Activated CD8-positive, alpha-beta T cell treated with anti-CD3 and anti-CD28 coated beads for 36 hours (primary cell): ENCODE measurements around the gene CELF2. TPM values are rescaled to one million over a fixed set of nuclear protein-coding genes. Genes with fewer than 3 reads are reported as not detected.

Experiments used
- ATAC-seq: fragments of 200-7000 bp; cut with Tn5 transposase; one replicate; pipeline ENCODE4 v1.10.0; 2021; ENCODE audit warnings: mild to moderate bottlenecking, moderate library complexity
- CTCF ChIA-PET: fragments of 350-600 bp; sonication (Branson Sonifier 250); formaldehyde crosslinking; loops from one replicate; lab custom pipeline; 2021; ENCODE audit warnings: antibody characterized with exemption; lab: Charles Lee
- POLR2A ChIA-PET: fragments of 350-600 bp; sonication (Branson Sonifier 250); formaldehyde crosslinking; loops from one replicate; lab custom pipeline; 2021; ENCODE audit warnings: antibody characterized with exemption; lab: Charles Lee
- DNase-seq: peaks from one replicate; pipeline ENCODE4 v3.0.0-alpha.2; 2020
- H3K27ac Mint-ChIP-seq: one replicate; pipeline ENCODE4 v1.8.0; 2021; ENCODE audit warnings: mild to moderate bottlenecking, mixed read lengths
- H3K27me3 Mint-ChIP-seq: one replicate; pipeline ENCODE4 v1.8.0; 2021; ENCODE audit warnings: mixed read lengths
- H3K36me3 Mint-ChIP-seq: one replicate; pipeline ENCODE4 v1.8.0; 2021; ENCODE audit warnings: low read depth, mixed read lengths
- H3K4me1 Mint-ChIP-seq: one replicate; pipeline ENCODE4 v1.8.0; 2021; ENCODE audit warnings: low read depth, mixed read lengths
- H3K4me3 Mint-ChIP-seq: one replicate; pipeline ENCODE4 v1.8.0; 2021; ENCODE audit warnings: mild to moderate bottlenecking, moderate library complexity, mixed read lengths
- H3K9me3 Mint-ChIP-seq: one replicate; pipeline ENCODE4 v1.8.0; 2021; ENCODE audit warnings: mixed read lengths
- intact Hi-C: fragments of 100-400 bp; cut with micrococcal nuclease; formaldehyde crosslinking; loops from one replicate; pipeline ENCODE4 v1.10.0; 2022
- total RNA-seq, 2 experiments: library from RNA; stranded (reverse); gene quantifications; one replicate each; pipeline ENCODE4 v1.2.3, GENCODE V29; 2021
- TF ChIP-seq, protein P1 (sequence below): fragments of 200-600 bp; IDR thresholded peaks from one replicate; pipeline ENCODE4 v1.8.0; 2022; ENCODE audit warnings: antibody characterized with exemption, mild to moderate bottlenecking

The CELF2 gene
- total RNA-seq, 2 experiments from 2014 or later, result 132 to 133 TPM

DNA sequence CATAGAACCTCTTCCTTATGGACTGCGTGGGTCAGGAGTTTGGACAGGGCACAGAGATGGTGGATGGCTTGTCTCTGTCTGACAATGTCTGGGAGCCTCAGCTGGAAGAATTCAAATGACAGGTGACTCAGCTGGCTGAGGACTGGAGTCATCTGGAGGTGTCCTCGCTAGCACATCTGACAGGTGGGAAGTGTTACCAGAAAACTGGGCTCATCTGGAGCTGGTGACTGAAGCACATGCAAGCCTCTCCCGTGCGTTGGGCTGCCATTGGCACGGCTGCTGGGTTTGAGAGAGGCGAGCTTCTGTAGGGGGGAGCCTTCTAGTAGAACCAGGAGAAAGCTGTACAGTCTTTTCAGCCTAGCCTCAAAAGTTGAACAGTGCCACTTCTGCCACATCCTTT lies 71.0 kb downstream of the CELF2 start:
- DNase-seq, result no peak
- Mint-ChIP-seq H3K4me1 (peaks cover 3% of the 10 kb centered on the region), H3K36me3 (no peaks in the 10 kb centered on the region), H3K4me3 (no peak overlapping the region), H3K27ac (no peak overlapping the region), H3K27me3 (no peaks in the 10 kb centered on the region), H3K9me3 (no peaks in the 10 kb centered on the region)
- TF ChIP-seq, protein P1, sequence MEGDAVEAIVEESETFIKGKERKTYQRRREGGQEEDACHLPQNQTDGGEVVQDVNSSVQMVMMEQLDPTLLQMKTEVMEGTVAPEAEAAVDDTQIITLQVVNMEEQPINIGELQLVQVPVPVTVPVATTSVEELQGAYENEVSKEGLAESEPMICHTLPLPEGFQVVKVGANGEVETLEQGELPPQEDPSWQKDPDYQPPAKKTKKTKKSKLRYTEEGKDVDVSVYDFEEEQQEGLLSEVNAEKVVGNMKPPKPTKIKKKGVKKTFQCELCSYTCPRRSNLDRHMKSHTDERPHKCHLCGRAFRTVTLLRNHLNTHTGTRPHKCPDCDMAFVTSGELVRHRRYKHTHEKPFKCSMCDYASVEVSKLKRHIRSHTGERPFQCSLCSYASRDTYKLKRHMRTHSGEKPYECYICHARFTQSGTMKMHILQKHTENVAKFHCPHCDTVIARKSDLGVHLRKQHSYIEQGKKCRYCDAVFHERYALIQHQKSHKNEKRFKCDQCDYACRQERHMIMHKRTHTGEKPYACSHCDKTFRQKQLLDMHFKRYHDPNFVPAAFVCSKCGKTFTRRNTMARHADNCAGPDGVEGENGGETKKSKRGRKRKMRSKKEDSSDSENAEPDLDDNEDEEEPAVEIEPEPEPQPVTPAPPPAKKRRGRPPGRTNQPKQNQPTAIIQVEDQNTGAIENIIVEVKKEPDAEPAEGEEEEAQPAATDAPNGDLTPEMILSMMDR, result no peak
- intact Hi-C loops, result no loop called here
- POLR2A ChIA-PET, result no interaction called here
- ATAC-seq, result no peak
- CTCF ChIA-PET, result no interaction called here

DNA sequence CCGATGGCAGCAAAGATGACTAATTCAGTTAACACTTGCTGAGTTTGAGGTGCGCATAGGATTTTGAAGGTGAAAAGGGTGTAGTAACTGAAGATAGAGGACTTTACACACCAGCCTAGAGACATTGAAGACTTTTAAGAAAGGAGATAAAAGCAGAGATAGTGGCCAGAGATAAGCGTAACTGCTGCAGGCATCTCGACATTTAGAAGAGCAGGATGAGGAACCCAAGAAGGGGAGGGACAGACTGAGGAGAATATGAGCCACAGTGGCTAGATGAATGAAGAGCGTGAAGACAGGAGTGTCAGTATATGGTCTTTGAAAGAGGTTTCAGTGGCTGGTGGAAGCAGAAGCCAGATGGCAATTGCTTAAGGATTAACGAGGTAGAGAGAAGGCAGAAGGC lies 71.6 kb downstream of the CELF2 start:
- TF ChIP-seq, protein P1, result no peak
- DNase-seq (no peak), ATAC-seq (no peak)
- intact Hi-C loops, result no loop called here
- Mint-ChIP-seq H3K27me3 (no peaks in the 10 kb centered on the region), H3K36me3 (no peaks in the 10 kb centered on the region), H3K4me1 (peaks cover 3% of the 10 kb centered on the region), H3K9me3 (no peaks in the 10 kb centered on the region), H3K27ac (no peak overlapping the region), H3K4me3 (no peak overlapping the region)
- ChIA-PET CTCF (no interaction called here), POLR2A (no interaction called here)

DNA sequence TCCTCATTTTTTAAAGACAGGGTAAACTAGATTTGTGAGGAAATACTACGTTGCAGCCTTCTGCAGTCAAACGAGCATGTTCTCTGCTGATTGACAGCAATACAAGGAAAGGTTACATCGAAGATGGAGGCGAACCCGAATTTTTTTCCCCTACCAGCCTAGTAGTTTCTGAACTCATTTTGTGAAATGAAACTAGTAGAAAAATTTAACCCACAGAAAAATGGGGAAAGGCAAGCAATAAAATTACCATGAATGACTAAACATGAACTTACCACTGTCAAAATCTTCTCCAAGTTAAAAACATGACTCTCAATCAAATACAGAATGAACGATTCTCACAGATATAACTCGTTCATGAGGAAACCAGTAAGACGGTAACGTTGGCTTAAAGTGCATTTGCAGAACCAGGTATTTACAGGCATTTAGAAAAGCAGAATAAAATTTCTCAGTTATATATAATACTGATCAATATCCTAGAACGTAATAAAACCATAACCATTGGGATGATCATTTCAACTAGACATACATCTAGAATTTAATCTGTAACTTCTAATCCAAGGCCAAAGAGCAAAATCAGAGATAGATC lies 73.9 kb downstream of the CELF2 start:
- TF ChIP-seq, protein P1, result no peak
- intact Hi-C loops, result no loop called here
- ChIA-PET CTCF (no interaction called here), POLR2A (interaction anchor here (1.1 kb wide), 1 partner anchor 11 kb away, joined by 3 read pairs; no protein-coding TSS in a partner anchor)
- Mint-ChIP-seq H3K9me3 (no peaks in the 10 kb centered on the region), H3K4me3 (no peak overlapping the region), H3K4me1 (peaks cover 3% of the 10 kb centered on the region), H3K27me3 (no peaks in the 10 kb centered on the region), H3K36me3 (no peaks in the 10 kb centered on the region), H3K27ac (no peak overlapping the region)
- ATAC-seq (no peak), DNase-seq (no peak)

DNA sequence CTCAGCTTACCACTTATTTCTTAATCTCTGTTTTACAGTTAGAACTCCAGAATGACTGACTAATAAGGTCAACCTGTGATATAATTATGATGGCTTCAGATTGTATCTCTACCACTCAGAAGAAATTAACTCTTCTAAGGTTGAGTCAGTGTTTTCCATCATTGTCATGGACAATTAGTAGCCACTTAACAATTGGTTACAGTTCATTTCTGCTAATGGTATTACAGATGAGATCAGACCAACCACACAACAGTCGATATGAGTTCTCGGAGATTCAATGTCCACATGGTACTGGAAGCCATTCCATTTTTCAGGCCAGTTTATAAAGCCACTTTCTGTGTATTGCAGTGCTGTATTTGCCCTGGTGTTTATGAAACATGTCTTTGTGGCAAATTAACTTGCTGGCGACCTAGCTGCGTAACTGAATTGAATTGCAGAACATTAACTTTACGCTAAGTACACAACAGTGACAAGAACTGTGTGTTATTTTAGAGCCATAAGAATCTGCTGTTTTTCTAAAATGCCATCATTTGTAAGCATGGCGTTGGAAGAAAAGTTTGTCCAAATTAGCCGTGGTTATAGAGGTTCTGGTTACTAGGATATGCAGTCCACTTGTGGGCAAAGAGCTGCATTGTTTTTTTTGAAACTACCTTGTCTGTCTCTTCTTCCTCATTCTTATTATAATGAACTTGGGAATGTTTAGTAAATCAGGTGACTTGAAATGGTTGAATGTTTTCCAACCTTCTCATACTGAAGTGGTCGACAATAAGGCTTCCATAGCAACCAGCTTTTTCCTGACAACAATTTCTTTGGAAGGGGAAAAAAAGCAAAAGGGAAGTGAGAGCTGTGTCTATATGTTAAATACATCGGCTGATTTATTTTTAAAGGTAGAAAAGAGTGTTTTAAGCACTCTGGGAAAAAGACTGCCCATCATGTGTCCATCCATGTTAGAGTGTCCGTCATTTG lies 76.4 kb downstream of the CELF2 start:
- no peak overlapping the region for H3K4me3 Mint-ChIP-seq
- no peaks in the 10 kb centered on the region for H3K36me3 Mint-ChIP-seq
- no peak overlapping the region for H3K27ac Mint-ChIP-seq
- no peaks in the 10 kb centered on the region for H3K27me3 Mint-ChIP-seq
- DNase-seq, result no peak
- TF ChIP-seq, protein P1, result no peak
- H3K4me1 Mint-ChIP-seq, result peaks cover 3% of the 10 kb centered on the region
- no peak for ATAC-seq
- H3K9me3 Mint-ChIP-seq, result no peaks in the 10 kb centered on the region
- POLR2A ChIA-PET, result no interaction called here
- intact Hi-C loops, result no loop called here
- CTCF ChIA-PET, result no interaction called here

DNA sequence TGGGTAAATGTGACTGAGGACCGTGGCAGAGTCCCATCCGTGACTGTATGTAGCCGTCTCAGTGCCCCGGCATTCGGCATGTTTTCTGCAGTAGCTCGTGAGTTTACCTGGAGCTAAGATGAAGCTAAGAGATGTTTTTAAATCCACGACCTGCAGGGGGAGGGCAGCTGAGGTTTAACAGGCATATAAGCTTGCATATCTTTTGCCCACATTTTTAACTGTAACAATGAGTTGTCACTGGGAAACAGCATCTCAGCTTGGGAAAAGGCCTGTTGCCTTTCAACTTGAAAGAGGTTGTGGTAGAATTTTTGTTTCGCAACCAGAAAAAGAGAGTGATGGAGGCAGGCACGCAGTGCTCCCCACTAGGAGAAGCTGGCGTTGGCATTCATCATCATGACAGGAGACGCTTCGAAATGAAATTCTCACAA lies 77.7 kb downstream of the CELF2 start:
- no peaks in the 10 kb centered on the region for H3K36me3 Mint-ChIP-seq

More for the DNA sequence above, 77.7 kb downstream of the CELF2 start:
- TF ChIP-seq, protein P1, result no peak
- ChIA-PET CTCF (interaction anchor here (1.7 to 2.6 kb wide), 3 partner anchors 9 to 18 kb away, joined by 4 to 14 read pairs (median 6); no protein-coding TSS in a partner anchor), POLR2A (no interaction called here)
- Mint-ChIP-seq H3K9me3 (no peaks in the 10 kb centered on the region), H3K27ac (no peak overlapping the region), H3K27me3 (no peaks in the 10 kb centered on the region), H3K4me1 (peaks cover 3% of the 10 kb centered on the region), H3K4me3 (no peak overlapping the region)
- DNase-seq (no peak), ATAC-seq (no peak)
- intact Hi-C loops, result no loop called here
